ENCODE data around the gene RBM11.

RBM11 gene

GRCh38 chr21:14271641-14272040 is 55.7 kb downstream of the RBM11 start:
- no peak for DNase-seq

GRCh38 chr21:14273736-14274538 is 58.0 kb downstream of the RBM11 start:
- no peak for DNase-seq

GRCh38 chr21:14275702-14276205 is 59.8 kb downstream of the RBM11 start:
- no peak for DNase-seq
